Measurements from ENCODE around the gene JAKMIP3.

GRCh38 chr10:132043861-132044695, 21.7 kb upstream of the JAKMIP3 start:
- TF ChIP-seq EZH2 (IDR thresholded peaks at IDR 0.05; ENCODE audit: insufficient read depth, poor library complexity, severe bottlenecking) (no peak), EZH2phosphoT487 (IDR thresholded peaks at IDR 0.05; ENCODE audit: insufficient read depth, low read depth) (no peak)
